Lower lobe of right lung (tissue), 2 donors: ENCODE measurements around the gene SPATA6. TPM values are rescaled to one million over a fixed set of nuclear protein-coding genes. Genes with fewer than 3 reads are reported as not detected.
"Not testable (repeated sequence)": the region's sequence is repeated elsewhere in the genome, so short reads cannot be mapped to it uniquely, and the experiment has no call there.

Experiments
- ATAC-seq, 2 donors: fragments of 200-7000 bp; cut with Tn5 transposase; one replicate each; pipeline ENCODE4 v1.9.1; 2020 to 2022; ENCODE audit warnings: mild to moderate bottlenecking in 2 of 2, moderate library complexity in 2 of 2
- DNase-seq: peaks from one replicate; pipeline ENCODE4 v3.0.0-alpha.2; 2020
- H3K27ac ChIP-seq: fragments of 200-600 bp; one replicate; pipeline ENCODE4 v1.8.0; 2022
- H3K27me3 ChIP-seq: fragments of 200-600 bp; one replicate; pipeline ENCODE4 v1.8.0; 2022; ENCODE audit warnings: low read depth
- H3K36me3 ChIP-seq: fragments of 200-600 bp; one replicate; pipeline ENCODE4 v1.8.0; 2022; ENCODE audit warnings: mild to moderate bottlenecking
- H3K4me1 ChIP-seq: fragments of 200-600 bp; one replicate; pipeline ENCODE4 v1.8.0; 2022
- H3K4me3 ChIP-seq: fragments of 200-600 bp; one replicate; pipeline ENCODE4 v1.8.0; 2022; ENCODE audit warnings: mild to moderate bottlenecking
- H3K9me3 ChIP-seq: fragments of 200-600 bp; one replicate; pipeline ENCODE4 v1.8.0; 2022
- CTCF ChIP-seq: fragments of 200-600 bp; IDR thresholded peaks from one replicate; pipeline ENCODE4 v1.8.0; 2022; ENCODE audit warnings: antibody characterized with exemption, mild to moderate bottlenecking
- intact Hi-C: fragments of 100-400 bp; cut with DNase I; formaldehyde crosslinking; loops from one replicate; pipeline ENCODE4 v1.11.0; 2022
- total RNA-seq: library from RNA; stranded (reverse); fragmentation: NEBNext Ultra II Directional; extraction: Animal tissue kit (Norgen Biotek cat#: 25700); gene quantifications from one replicate; pipeline ENCODE4 v1.2.1, GENCODE V29; 2021
- donor health status: DM: no; HTN: yes; CAD: no; lungs with severe emphysema.

The SPATA6 gene
- total RNA-seq, 1 donor from 2014 or later = 32.4 TPM

GRCh38 chr1:48448932-48449331 lies 23.1 kb downstream of the SPATA6 start:
- H3K27ac ChIP-seq = no peak overlapping the region
- intact Hi-C loops = no loop called here
- no peak for TF ChIP-seq CTCF
- H3K4me1 ChIP-seq = no peaks in the 10 kb centered on the region
- no peak for DNase-seq
- H3K27me3 ChIP-seq = no peaks in the 10 kb centered on the region
- no peaks in the 10 kb centered on the region for H3K9me3 ChIP-seq
- no peak overlapping the region for H3K4me3 ChIP-seq
- ATAC-seq = no peak
- peaks cover 7% of the 10 kb centered on the region for H3K36me3 ChIP-seq

GRCh38 chr1:48444186-48444585 lies 27.8 kb downstream of the SPATA6 start:
- ATAC-seq, H3K36me3 ChIP-seq, H3K27ac ChIP-seq, H3K4me1 ChIP-seq, H3K9me3 ChIP-seq, intact Hi-C loops, DNase-seq, H3K4me3 ChIP-seq, H3K27me3 ChIP-seq: not testable (repeated sequence)

- H3K4me1 ChIP-seq = no peaks in the 10 kb centered on the region
- DNase-seq (no peak), ATAC-seq (no peak)
- no peaks in the 10 kb centered on the region for H3K9me3 ChIP-seq
- intact Hi-C loops = no loop called here
- no peaks in the 10 kb centered on the region for H3K36me3 ChIP-seq
- H3K4me3 ChIP-seq = no peak overlapping the region
- TF ChIP-seq CTCF = no peak
- no peaks in the 10 kb centered on the region for H3K27me3 ChIP-seq
- no peak overlapping the region for H3K27ac ChIP-seq
These were observed 29.0 kb downstream of the SPATA6 start for GRCh38 chr1:48442864-48443619.

- H3K27me3 ChIP-seq, H3K9me3 ChIP-seq, H3K4me3 ChIP-seq, intact Hi-C loops, DNase-seq, H3K27ac ChIP-seq, ATAC-seq, H3K4me1 ChIP-seq, H3K36me3 ChIP-seq: not testable (repeated sequence)
These were observed 31.2 kb downstream of the SPATA6 start for GRCh38 chr1:48440786-48441185.

GRCh38 chr1:48439380-48439779 lies 32.6 kb downstream of the SPATA6 start:
- ATAC-seq (no peak), DNase-seq (no peak)
- intact Hi-C loops = no loop called here
- no peaks in the 10 kb centered on the region for H3K9me3 ChIP-seq
- TF ChIP-seq CTCF = no peak
- H3K4me3 ChIP-seq = no peak overlapping the region
- H3K27ac ChIP-seq = no peak overlapping the region
- H3K36me3 ChIP-seq = no peaks in the 10 kb centered on the region
- H3K27me3 ChIP-seq = no peaks in the 10 kb centered on the region
- H3K4me1 ChIP-seq = no peaks in the 10 kb centered on the region

- H3K4me3 ChIP-seq, H3K9me3 ChIP-seq, intact Hi-C loops, H3K27ac ChIP-seq, H3K4me1 ChIP-seq, H3K27me3 ChIP-seq, DNase-seq, H3K36me3 ChIP-seq, ATAC-seq: not testable (repeated sequence)
These were observed 34.6 kb downstream of the SPATA6 start for GRCh38 chr1:48437379-48437778.

- H3K4me3 ChIP-seq, H3K27ac ChIP-seq, H3K27me3 ChIP-seq, H3K9me3 ChIP-seq, H3K36me3 ChIP-seq, DNase-seq, ATAC-seq, H3K4me1 ChIP-seq, intact Hi-C loops: not testable (repeated sequence)
These were observed 36.5 kb downstream of the SPATA6 start for GRCh38 chr1:48435312-48436002.
